ENCODE results near the gene RNF123. TPM values are rescaled to one million over a fixed set of nuclear protein-coding genes. Genes with fewer than 3 reads are reported as not detected.
A peak's percentile ranks its signal among the peaks of the same experiment; 100 is the strongest.

The RNF123 gene
- total and polyA plus RNA-seq, 2 experiments from 2014 or later = 27.7 to 39.1 TPM

DNA sequence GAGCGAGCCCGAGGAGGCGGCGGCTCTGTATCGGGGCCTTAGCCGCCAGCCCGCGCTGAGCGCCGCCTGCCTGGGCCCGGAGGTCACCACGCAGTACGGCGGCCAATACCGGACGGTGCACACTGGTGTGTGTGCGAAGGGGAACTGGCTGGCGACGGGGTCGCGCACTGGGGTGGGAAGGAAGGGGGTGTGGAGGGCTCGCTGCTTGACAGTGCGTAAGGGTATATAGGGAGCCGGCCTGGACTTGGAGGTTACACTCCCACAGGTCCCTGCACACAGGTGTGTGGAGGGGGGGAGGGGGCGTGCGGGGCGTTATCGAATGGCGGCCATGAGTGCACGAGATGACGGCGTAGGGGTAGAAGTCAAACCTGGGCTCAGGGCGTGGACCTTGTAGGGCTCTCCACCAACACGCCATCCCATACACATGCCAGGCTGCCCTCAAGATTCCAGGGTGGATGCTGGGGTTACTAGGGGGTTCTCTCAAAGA is 14.8 kb upstream of the RNF123 start:
- peak overlapping the region; percentile 56 for H3K4me3 ChIP-seq
- peaks cover 14% of the 10 kb centered on the region for H3K4me1 ChIP-seq (ENCODE audit: insufficient read depth)
- no peak for TF ChIP-seq CTCF (IDR thresholded peaks at IDR 0.05; ENCODE audit: poor library complexity)
- no peak for TF ChIP-seq EZH2 (IDR thresholded peaks at IDR 0.05; ENCODE audit: borderline replicate concordance)
- TF ChIP-seq EZH2phosphoT487 (IDR thresholded peaks at IDR 0.05; ENCODE audit: low read depth, severe bottlenecking, unreplicated experiment) = no peak
- peak overlapping the region; percentile 26 for H2AFZ ChIP-seq
- H3K36me3 ChIP-seq (replicated peaks; ENCODE audit: insufficient read depth, low read depth) = no peaks in the 10 kb centered on the region
- peak overlapping the region; percentile 88 for H3K4me2 ChIP-seq
- H4K20me1 ChIP-seq (ENCODE audit: insufficient read depth, poor library complexity, severe bottlenecking) = no peaks in the 10 kb centered on the region
- H3K27me3 ChIP-seq = no peaks in the 10 kb centered on the region
- peak; percentile 50 for DNase-seq (ENCODE audit: low spot score)
- H3K9me3 ChIP-seq (ENCODE audit: low read depth) = no peaks in the 10 kb centered on the region
- no peaks in the 10 kb centered on the region for H3K9me2 ChIP-seq (replicated peaks; ENCODE audit: insufficient read depth)
- peaks cover 9% of the 10 kb centered on the region for H3K79me2 ChIP-seq
- 4% methylated on average over 24 of the region's 34 CpGs for WGBS (ENCODE audit: low lambda C conversion rate, missing lambda C conversion rate)
- peak overlapping the region; percentile 92 for H3K27ac ChIP-seq

DNA sequence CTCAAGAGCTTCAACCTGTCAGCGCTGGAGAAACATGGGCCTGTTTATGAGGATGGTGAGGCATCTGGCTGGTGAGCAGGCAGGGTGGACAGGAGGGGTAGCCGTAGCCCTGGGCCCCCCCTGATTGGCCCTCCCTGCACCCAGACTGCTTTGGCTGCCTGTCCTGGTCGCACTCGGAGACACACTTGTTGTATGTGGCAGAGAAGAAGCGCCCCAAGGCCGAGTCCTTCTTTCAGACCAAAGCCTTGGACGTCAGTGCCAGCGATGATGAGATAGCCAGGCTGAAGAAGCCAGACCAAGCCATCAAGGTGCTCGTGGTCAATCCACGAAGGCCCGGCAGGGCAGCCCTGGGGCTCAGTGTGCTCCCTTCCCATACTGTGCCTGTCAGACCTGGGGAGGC is 13.4 kb upstream of the RNF123 start:
- TF ChIP-seq EZH2 (IDR thresholded peaks at IDR 0.05; ENCODE audit: borderline replicate concordance) = no peak
- TF ChIP-seq EZH2phosphoT487 (IDR thresholded peaks at IDR 0.05; ENCODE audit: low read depth, severe bottlenecking, unreplicated experiment) = no peak
- no peak for TF ChIP-seq CTCF (IDR thresholded peaks at IDR 0.05; ENCODE audit: poor library complexity)
- Histone ChIP-seq H2AFZ (no peak overlapping the region), H3K4me3 (no peak overlapping the region), H3K27ac (no peak overlapping the region), H3K27me3 (no peaks in the 10 kb centered on the region), H3K4me1 (ENCODE audit: insufficient read depth) (peaks cover 14% of the 10 kb centered on the region), H4K20me1 (ENCODE audit: insufficient read depth, poor library complexity, severe bottlenecking) (no peaks in the 10 kb centered on the region), H3K9me2 (replicated peaks; ENCODE audit: insufficient read depth) (no peaks in the 10 kb centered on the region), H3K9me3 (ENCODE audit: low read depth) (no peaks in the 10 kb centered on the region), H3K36me3 (replicated peaks; ENCODE audit: insufficient read depth, low read depth) (no peaks in the 10 kb centered on the region), H3K79me2 (peaks cover 9% of the 10 kb centered on the region), H3K4me2 (no peak overlapping the region)
- 97% methylated on average over 11 of the region's 11 CpGs for WGBS (ENCODE audit: low lambda C conversion rate, missing lambda C conversion rate)
- DNase-seq (ENCODE audit: low spot score) = no peak

- Histone ChIP-seq H2AFZ (no peak overlapping the region), H4K20me1 (ENCODE audit: insufficient read depth, poor library complexity, severe bottlenecking) (no peaks in the 10 kb centered on the region), H3K27ac (no peak overlapping the region), H3K36me3 (replicated peaks; ENCODE audit: insufficient read depth, low read depth) (no peaks in the 10 kb centered on the region), H3K27me3 (no peaks in the 10 kb centered on the region), H3K4me1 (ENCODE audit: insufficient read depth) (no peaks in the 10 kb centered on the region), H3K79me2 (no peaks in the 10 kb centered on the region), H3K4me3 (no peak overlapping the region), H3K4me2 (no peak overlapping the region), H3K9me3 (ENCODE audit: low read depth) (no peaks in the 10 kb centered on the region), H3K9me2 (replicated peaks; ENCODE audit: insufficient read depth) (no peaks in the 10 kb centered on the region)
- no peak for TF ChIP-seq EZH2 (IDR thresholded peaks at IDR 0.05; ENCODE audit: borderline replicate concordance)
- no peak for TF ChIP-seq EZH2phosphoT487 (IDR thresholded peaks at IDR 0.05; ENCODE audit: low read depth, severe bottlenecking, unreplicated experiment)
- no peak for TF ChIP-seq CTCF (IDR thresholded peaks at IDR 0.05; ENCODE audit: poor library complexity)
- WGBS (ENCODE audit: low lambda C conversion rate, missing lambda C conversion rate) = 96% methylated on average over 7 of the region's 7 CpGs
- DNase-seq (ENCODE audit: low spot score) = no peak
Observed at GRCh38 chr3:49680493-49681231, 8.7 kb upstream of the RNF123 start.
